ENCODE measurements around the gene GALNT12.

DNA sequence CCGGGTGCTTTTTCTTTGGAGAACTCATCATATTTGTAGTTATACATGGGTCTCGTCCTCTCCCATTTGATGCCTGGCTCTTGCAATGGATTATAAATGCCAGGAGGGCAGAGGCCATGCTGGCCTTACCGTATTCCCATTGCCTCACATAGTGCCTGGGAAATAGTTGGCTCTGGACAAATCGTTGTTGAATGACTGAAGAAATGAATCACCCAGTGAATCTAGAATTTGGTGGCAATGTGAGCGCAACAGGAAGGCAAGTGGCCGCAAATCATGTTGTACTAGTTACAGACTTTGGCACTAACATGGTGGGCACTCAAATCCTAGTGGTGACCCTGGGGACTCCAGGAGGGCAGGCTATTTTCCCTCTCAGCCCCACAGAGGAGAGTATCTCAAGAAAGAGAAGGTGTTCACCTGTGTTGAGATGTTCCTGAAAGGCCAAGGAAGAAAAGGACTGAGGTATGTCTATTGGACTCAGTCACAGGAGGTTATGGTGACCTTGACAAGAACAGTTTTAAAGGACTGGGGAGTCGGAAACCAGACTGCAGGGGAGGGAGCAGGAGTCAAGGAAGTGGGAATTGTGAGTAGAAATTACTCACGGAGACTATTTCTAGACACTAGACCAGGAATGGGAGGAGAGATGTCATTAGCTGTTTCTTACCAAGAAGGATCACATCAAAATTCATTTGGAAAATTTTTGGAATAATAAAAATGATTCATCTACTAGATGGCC, 74.5 kb downstream of the GALNT12 start:
- TF ChIP-seq, protein P1, sequence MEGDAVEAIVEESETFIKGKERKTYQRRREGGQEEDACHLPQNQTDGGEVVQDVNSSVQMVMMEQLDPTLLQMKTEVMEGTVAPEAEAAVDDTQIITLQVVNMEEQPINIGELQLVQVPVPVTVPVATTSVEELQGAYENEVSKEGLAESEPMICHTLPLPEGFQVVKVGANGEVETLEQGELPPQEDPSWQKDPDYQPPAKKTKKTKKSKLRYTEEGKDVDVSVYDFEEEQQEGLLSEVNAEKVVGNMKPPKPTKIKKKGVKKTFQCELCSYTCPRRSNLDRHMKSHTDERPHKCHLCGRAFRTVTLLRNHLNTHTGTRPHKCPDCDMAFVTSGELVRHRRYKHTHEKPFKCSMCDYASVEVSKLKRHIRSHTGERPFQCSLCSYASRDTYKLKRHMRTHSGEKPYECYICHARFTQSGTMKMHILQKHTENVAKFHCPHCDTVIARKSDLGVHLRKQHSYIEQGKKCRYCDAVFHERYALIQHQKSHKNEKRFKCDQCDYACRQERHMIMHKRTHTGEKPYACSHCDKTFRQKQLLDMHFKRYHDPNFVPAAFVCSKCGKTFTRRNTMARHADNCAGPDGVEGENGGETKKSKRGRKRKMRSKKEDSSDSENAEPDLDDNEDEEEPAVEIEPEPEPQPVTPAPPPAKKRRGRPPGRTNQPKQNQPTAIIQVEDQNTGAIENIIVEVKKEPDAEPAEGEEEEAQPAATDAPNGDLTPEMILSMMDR (IDR thresholded peaks at IDR 0.05): no peak
- no peak for TF ChIP-seq POLR2A (IDR thresholded peaks at IDR 0.05)

Measured in esophagus squamous epithelium (tissue), 4 donors.